ENCODE measurements around the gene FGA.

- no peak for TF ChIP-seq CTCF (conservative IDR thresholded peaks at IDR 0.05)
- TF ChIP-seq EZH2 (IDR thresholded peaks at IDR 0.05; ENCODE audit: low read depth): no peak
Measured at GRCh38 chr4:154573190-154573870, 17.2 kb downstream of the FGA start.
